ENCODE results near the gene USF1. TPM values are rescaled to one million over a fixed set of nuclear protein-coding genes. Genes with fewer than 3 reads are reported as not detected.

USF1 gene
- total RNA-seq, 1 donor from 2014 or later, result 81.8 TPM

GRCh38 chr1:161082483-161082882, 36.7 kb upstream of the USF1 start:
- H3K36me3 ChIP-seq, result peaks cover under 1% of the 10 kb centered on the region
- TF ChIP-seq CTCF (IDR thresholded peaks at IDR 0.05), result no peak
- ATAC-seq (no peak), DNase-seq (no peak)
- peaks cover 33% of the 10 kb centered on the region for H3K4me1 ChIP-seq
- intact Hi-C loops (cut with DNase I), result no loop called here
- peak overlapping the region; percentile 80 for H3K27ac ChIP-seq
- H3K4me3 ChIP-seq, result no peak overlapping the region
- no peaks in the 10 kb centered on the region for H3K27me3 ChIP-seq (ENCODE audit: low read depth)
- H3K9me3 ChIP-seq, result no peaks in the 10 kb centered on the region

- intact Hi-C loops (cut with DNase I), result no loop called here
- no peak overlapping the region for H3K27ac ChIP-seq
- no peak for TF ChIP-seq CTCF (IDR thresholded peaks at IDR 0.05)
Measured at GRCh38 chr1:161081519-161081918, 35.7 kb upstream of the USF1 start.

GRCh38 chr1:161080441-161081405, 34.9 kb upstream of the USF1 start:
- no peaks in the 10 kb centered on the region for H3K9me3 ChIP-seq
- DNase-seq (no peak), ATAC-seq (peak in 1 of 2 donors; percentile 2)
- intact Hi-C loops (cut with DNase I), result no loop called here
- peaks cover 23% of the 10 kb centered on the region for H3K4me1 ChIP-seq
- TF ChIP-seq CTCF (IDR thresholded peaks at IDR 0.05), result no peak
- no peak overlapping the region for H3K27ac ChIP-seq
- no peak overlapping the region for H3K4me3 ChIP-seq
- no peaks in the 10 kb centered on the region for H3K27me3 ChIP-seq (ENCODE audit: low read depth)
- peaks cover 10% of the 10 kb centered on the region for H3K36me3 ChIP-seq

More at GRCh38 chr1:161081519-161081918, 35.7 kb upstream of the USF1 start:
- ATAC-seq (no peak), DNase-seq (no peak)
- H3K4me1 ChIP-seq, result peaks cover 31% of the 10 kb centered on the region
- H3K4me3 ChIP-seq, result no peak overlapping the region
- peaks cover 4% of the 10 kb centered on the region for H3K36me3 ChIP-seq
- no peaks in the 10 kb centered on the region for H3K9me3 ChIP-seq
- H3K27me3 ChIP-seq (ENCODE audit: low read depth), result no peaks in the 10 kb centered on the region

- H3K27me3 ChIP-seq (ENCODE audit: low read depth), result no peaks in the 10 kb centered on the region
- TF ChIP-seq CTCF (IDR thresholded peaks at IDR 0.05), result no peak
- no peak for ATAC-seq
- intact Hi-C loops (cut with DNase I), result no loop called here
- no peak overlapping the region for H3K27ac ChIP-seq
- H3K4me1 ChIP-seq, result peaks cover 23% of the 10 kb centered on the region
- DNase-seq, result no peak
- H3K36me3 ChIP-seq, result peaks cover 10% of the 10 kb centered on the region
- no peak overlapping the region for H3K4me3 ChIP-seq
- no peaks in the 10 kb centered on the region for H3K9me3 ChIP-seq
Measured at GRCh38 chr1:161079436-161080110, 33.8 kb upstream of the USF1 start.

GRCh38 chr1:161077426-161077825, 31.6 kb upstream of the USF1 start:
- ATAC-seq, result no peak
- Histone ChIP-seq H3K27ac (no peak overlapping the region), H3K4me3 (no peak overlapping the region), H3K4me1 (peaks cover 6% of the 10 kb centered on the region), H3K9me3 (no peaks in the 10 kb centered on the region), H3K36me3 (peaks cover 10% of the 10 kb centered on the region), H3K27me3 (ENCODE audit: low read depth) (no peaks in the 10 kb centered on the region)
- DNase-seq, result no peak
- intact Hi-C loops (cut with DNase I), result no loop called here
- TF ChIP-seq CTCF (IDR thresholded peaks at IDR 0.05), result no peak
